Adrenal gland (tissue), 5 donors: Measurements from ENCODE around the gene FLT1.

Source experiments
- POLR2A ChIP-seq, 2 donors: fragments of 450-650 bp; IDR thresholded peaks; one replicate each; pipeline ENCODE4 v1.6.1; 2017; ENCODE audit warnings: antibody characterized with exemption in 2 of 2, mild to moderate bottlenecking in 2 of 2, moderate library complexity in 1 of 2
- TF ChIP-seq, protein P1 (sequence below), 6 experiments: fragments of 450-650 bp in 4 of 6; fragments of 200-600 bp in 2 of 6; sonication (generic) in 1 of 6; IDR thresholded peaks; 1 replicate in 5 of 6; 2 replicates in 1 of 6; pipeline versions ENCODE4 v1.5.1 to v1.8.0; 2016 to 2021; ENCODE audit warnings: antibody characterized with exemption in 6 of 6, mild to moderate bottlenecking in 2 of 6, moderate library complexity in 1 of 6
- donor health status: DM: no; HTN: no; CAD: no.

DNA sequence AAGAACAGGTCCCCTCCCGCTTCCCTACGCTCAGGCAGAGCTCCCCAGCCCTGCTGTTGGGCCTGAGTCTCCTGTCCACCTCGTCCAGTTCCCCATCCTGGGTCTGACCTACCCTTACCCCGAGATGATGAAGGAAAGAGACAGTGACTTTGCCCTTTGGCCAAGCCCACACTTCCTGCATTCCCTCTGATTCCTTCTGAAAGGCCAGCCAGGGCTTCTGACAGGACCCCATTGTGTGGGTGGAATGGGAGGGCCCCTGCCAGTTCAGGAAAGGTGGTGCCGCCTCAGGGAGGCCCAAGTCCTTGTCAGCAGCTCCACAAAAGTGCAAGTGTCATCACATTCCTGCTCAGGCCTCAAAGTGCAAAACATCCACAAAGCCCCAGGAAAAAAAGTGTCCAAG lies 178.8 kb downstream of the FLT1 start:
- TF ChIP-seq, protein P1, sequence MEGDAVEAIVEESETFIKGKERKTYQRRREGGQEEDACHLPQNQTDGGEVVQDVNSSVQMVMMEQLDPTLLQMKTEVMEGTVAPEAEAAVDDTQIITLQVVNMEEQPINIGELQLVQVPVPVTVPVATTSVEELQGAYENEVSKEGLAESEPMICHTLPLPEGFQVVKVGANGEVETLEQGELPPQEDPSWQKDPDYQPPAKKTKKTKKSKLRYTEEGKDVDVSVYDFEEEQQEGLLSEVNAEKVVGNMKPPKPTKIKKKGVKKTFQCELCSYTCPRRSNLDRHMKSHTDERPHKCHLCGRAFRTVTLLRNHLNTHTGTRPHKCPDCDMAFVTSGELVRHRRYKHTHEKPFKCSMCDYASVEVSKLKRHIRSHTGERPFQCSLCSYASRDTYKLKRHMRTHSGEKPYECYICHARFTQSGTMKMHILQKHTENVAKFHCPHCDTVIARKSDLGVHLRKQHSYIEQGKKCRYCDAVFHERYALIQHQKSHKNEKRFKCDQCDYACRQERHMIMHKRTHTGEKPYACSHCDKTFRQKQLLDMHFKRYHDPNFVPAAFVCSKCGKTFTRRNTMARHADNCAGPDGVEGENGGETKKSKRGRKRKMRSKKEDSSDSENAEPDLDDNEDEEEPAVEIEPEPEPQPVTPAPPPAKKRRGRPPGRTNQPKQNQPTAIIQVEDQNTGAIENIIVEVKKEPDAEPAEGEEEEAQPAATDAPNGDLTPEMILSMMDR (IDR thresholded peaks at IDR 0.05), result no peak
- no peak for TF ChIP-seq POLR2A (IDR thresholded peaks at IDR 0.05)
